Liver (tissue), 9 donors: ENCODE measurements around the gene FADS1. TPM values are rescaled to one million over a fixed set of nuclear protein-coding genes. Genes with fewer than 3 reads are reported as not detected.

Experiments used
- DNase-seq: peaks from one replicate; pipeline ENCODE4 v3.0.0-alpha.2; 2017; ENCODE audit warnings: low spot score
- H3K27ac ChIP-seq, 2 donors: one replicate each; pipeline ENCODE4 v1.7.0; 2013; ENCODE audit warnings: inconsistent platforms in 2 of 2, low read length in 2 of 2, control low read depth in 1 of 2, low read depth in 1 of 2, mild to moderate bottlenecking in 1 of 2
- H3K27me3 ChIP-seq, 4 donors: one replicate each; pipeline versions ENCODE4 v1.6.1 to v1.7.0; 2013; ENCODE audit warnings: low read length in 3 of 4, inconsistent platforms in 1 of 4, mild to moderate bottlenecking in 1 of 4, moderate library complexity in 1 of 4; ENCODE audit not compliant: control insufficient read depth in 4 of 4, insufficient read depth in 4 of 4
- H3K36me3 ChIP-seq, 4 donors: one replicate each; pipeline versions ENCODE4 v1.6.1 to v1.7.0; 2013; ENCODE audit warnings: low read length in 3 of 4, mild to moderate bottlenecking in 3 of 4, low read depth in 1 of 4, moderate library complexity in 1 of 4; ENCODE audit not compliant: control insufficient read depth in 4 of 4, insufficient read depth in 3 of 4
- H3K4me1 ChIP-seq, 4 donors: one replicate each; pipeline versions ENCODE4 v1.6.1 to v1.7.0; 2013; ENCODE audit warnings: low read length in 3 of 4, mild to moderate bottlenecking in 3 of 4, moderate library complexity in 1 of 4; ENCODE audit not compliant: control insufficient read depth in 4 of 4, insufficient read depth in 4 of 4
- H3K4me3 ChIP-seq, 3 donors: one replicate each; pipeline versions ENCODE4 v1.6.1 to v1.7.0; 2013; ENCODE audit warnings: low read length in 3 of 3, control low read depth in 1 of 3, low read depth in 1 of 3, mild to moderate bottlenecking in 1 of 3
- H3K9ac ChIP-seq, 2 donors: one replicate each; pipeline ENCODE4 v1.7.0; 2013; ENCODE audit warnings: low read length in 2 of 2, mild to moderate bottlenecking in 2 of 2, moderate library complexity in 2 of 2, control low read depth in 1 of 2, low read depth in 1 of 2
- H3K9me3 ChIP-seq, 4 donors: one replicate each; pipeline versions ENCODE4 v1.6.1 to v1.7.0; 2013; ENCODE audit warnings: low read length in 3 of 4; ENCODE audit not compliant: control insufficient read depth in 4 of 4
- ATF3 ChIP-seq: IDR thresholded peaks from 2 replicates; pipeline ENCODE4 v1.6.1; 2016; ENCODE audit warnings: antibody characterized with exemption
- CTCF ChIP-seq: fragments of 150-350 bp; IDR thresholded peaks from 2 replicates; pipeline ENCODE4 v1.5.1; 2017; ENCODE audit warnings: improper control_type of control experiment, low read depth, low read length; ENCODE audit not compliant: missing input control
- EGR1 ChIP-seq, 2 donors: IDR thresholded peaks; 2 replicates each; pipeline ENCODE4 v1.6.1; 2016 to 2018; ENCODE audit warnings: antibody characterized with exemption in 2 of 2, low read depth in 2 of 2
- FOXA1 ChIP-seq: IDR thresholded peaks from 2 replicates; pipeline ENCODE4 v1.6.1; 2016; ENCODE audit warnings: antibody characterized with exemption
- FOXA2 ChIP-seq: IDR thresholded peaks from 2 replicates; pipeline ENCODE4 v1.6.1; 2016; ENCODE audit warnings: antibody characterized with exemption
- HNF4A ChIP-seq, 2 donors: conservative IDR thresholded peaks; 2 replicates each; pipeline ENCODE4 v1.6.1; 2016; ENCODE audit warnings: antibody characterized with exemption in 2 of 2, mild to moderate bottlenecking in 2 of 2
- HNF4G ChIP-seq: IDR thresholded peaks from 2 replicates; pipeline ENCODE4 v1.6.1; 2016; ENCODE audit warnings: antibody characterized with exemption
- MAX ChIP-seq: IDR thresholded peaks from 2 replicates; pipeline ENCODE4 v1.6.1; 2016; ENCODE audit warnings: antibody characterized with exemption
- REST ChIP-seq: IDR thresholded peaks from 2 replicates; pipeline ENCODE4 v1.6.1; 2016; ENCODE audit warnings: antibody characterized with exemption, mild to moderate bottlenecking
- RXRA ChIP-seq, 2 donors: IDR thresholded peaks; 2 replicates each; pipeline ENCODE4 v1.6.1; 2017 to 2018; ENCODE audit warnings: antibody characterized with exemption in 2 of 2, mild to moderate bottlenecking in 1 of 2
- SP1 ChIP-seq: IDR thresholded peaks from 2 replicates; pipeline ENCODE4 v1.6.1; 2018; ENCODE audit warnings: antibody characterized with exemption, mild to moderate bottlenecking
- ZBTB33 ChIP-seq: IDR thresholded peaks from 2 replicates; pipeline ENCODE4 v1.6.1; 2016; ENCODE audit warnings: antibody characterized with exemption
- WGBS: extraction: QIAGEN DNeasy Blood & Tissue Kit; methylation state at CpG from one replicate; pipeline ENCODE4 v1.1.7; 2013; 5-methylcytosine and 5-hydroxymethylcytosine counted together
- polyA plus RNA-seq, 2 donors: library from polyadenylated mRNA; stranded (reverse) in 1 of 2; unstranded in 1 of 2; fragments of 200-250 nt in 1 of 2; fragments of >200 nt in 1 of 2; fragmentation: Nextera tagmentation in 1 of 2; extraction: Ambion mirVana in 1 of 2; gene quantifications; one replicate each; pipeline versions ENCODE4 v1.2.1 to v1.2.3, GENCODE V29; 2013 to 2015
- total RNA-seq, 2 donors: library from RNA; depleted of rRNA; stranded (reverse); fragments of >200 nt; gene quantifications; one replicate each; pipeline ENCODE4 v1.2.3, GENCODE V29; 2014
- donor health status: healthy.
- donor health status: healthy.
- donor health status: healthy.
- donor health status: healthy.
- donor health status: healthy.

FADS1 gene
- total and polyA plus RNA-seq, 4 donors, result 16.8 to 137 (median 58.7) TPM

GRCh38 chr11:61785837-61786402, 30.9 kb downstream of the FADS1 start (continued):
- TF ChIP-seq EGR1 (IDR thresholded peaks at IDR 0.05; ENCODE audit: low read depth in 2 of 2), result no peak
- no peak for TF ChIP-seq ATF3
- TF ChIP-seq FOXA2, result no peak
- no peak for TF ChIP-seq FOXA1

GRCh38 chr11:61784506-61784805, 32.3 kb downstream of the FADS1 start:
- DNase-seq, result no peak
- H3K9me3 ChIP-seq, result no peaks in the 10 kb centered on the region
- H3K27me3 ChIP-seq, result no peaks in the 10 kb centered on the region
- no peaks in the 10 kb centered on the region for H3K4me1 ChIP-seq
- no peak for TF ChIP-seq MAX
- no peak for TF ChIP-seq FOXA2
- no peak for TF ChIP-seq HNF4A (conservative IDR thresholded peaks at IDR 0.05)
- TF ChIP-seq ZBTB33, result no peak
- TF ChIP-seq CTCF, result no peak
- TF ChIP-seq SP1, result no peak
- TF ChIP-seq RXRA (IDR thresholded peaks at IDR 0.05), result no peak
- TF ChIP-seq REST, result no peak
- no peak for TF ChIP-seq HNF4G
- H3K27ac ChIP-seq, result no peak overlapping the region
- WGBS, result 89% methylated on average over 7 of the region's 7 CpGs
- H3K4me3 ChIP-seq, result no peak overlapping the region
- H3K9ac ChIP-seq, result no peak overlapping the region
- H3K36me3 ChIP-seq, result peaks cover 8 to 85% (median 23%) of the 10 kb centered on the region in 4 donors
